Keratinocyte (primary cell): ENCODE measurements around the gene NOS1AP.

Experiments
- CTCF ChIP-seq, 3 experiments: IDR thresholded peaks in 1 of 3; conservative IDR thresholded peaks in 1 of 3; optimal IDR thresholded peaks in 1 of 3; 2 replicates in 2 of 3; 3 replicates in 1 of 3; pipeline versions ENCODE3 to v1.5.1; 2011; ENCODE audit warnings: low read length in 3 of 3, mild to moderate bottlenecking in 3 of 3, moderate library complexity in 2 of 3, control low read depth in 1 of 3, inconsistent platforms in 1 of 3; ENCODE audit not compliant: insufficient read depth in 2 of 3; ENCODE audit errors: extremely low read depth in 1 of 3
- EZH2 ChIP-seq: IDR thresholded peaks from one replicate; pipeline ENCODE4 v1.6.1; 2012; ENCODE audit warnings: inconsistent platforms, mild to moderate bottlenecking, low read length, moderate library complexity

DNA sequence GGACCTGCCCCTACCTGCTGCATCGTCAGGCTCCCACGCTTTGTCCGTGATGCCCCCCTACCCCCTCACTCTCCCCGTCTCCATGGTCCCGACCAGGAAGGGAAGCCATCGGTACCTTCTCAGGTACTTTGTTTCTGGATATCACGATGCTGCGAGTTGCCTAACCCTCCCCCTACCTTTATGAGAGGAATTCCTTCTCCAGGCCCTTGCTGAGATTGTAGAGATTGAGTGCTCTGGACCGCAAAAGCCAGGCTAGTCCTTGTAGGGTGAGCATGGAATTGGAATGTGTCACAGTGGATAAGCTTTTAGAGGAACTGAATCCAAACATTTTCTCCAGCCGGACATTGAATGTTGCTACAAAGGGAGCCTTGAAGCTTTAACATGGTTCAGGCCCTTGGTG is 298.3 kb downstream of the NOS1AP start:
- no peak for TF ChIP-seq CTCF (optimal IDR thresholded peaks at IDR 0.05 in 1 of 3, IDR thresholded peaks at IDR 0.05 in 1 of 3, conservative IDR thresholded peaks at IDR 0.05 in 1 of 3; ENCODE audit: extremely low read depth in 1 of 3, insufficient read depth in 2 of 3, low read length in 3 of 3)
- TF ChIP-seq EZH2 = no peak
